ENCODE results near the gene ADRM1.

DNA sequence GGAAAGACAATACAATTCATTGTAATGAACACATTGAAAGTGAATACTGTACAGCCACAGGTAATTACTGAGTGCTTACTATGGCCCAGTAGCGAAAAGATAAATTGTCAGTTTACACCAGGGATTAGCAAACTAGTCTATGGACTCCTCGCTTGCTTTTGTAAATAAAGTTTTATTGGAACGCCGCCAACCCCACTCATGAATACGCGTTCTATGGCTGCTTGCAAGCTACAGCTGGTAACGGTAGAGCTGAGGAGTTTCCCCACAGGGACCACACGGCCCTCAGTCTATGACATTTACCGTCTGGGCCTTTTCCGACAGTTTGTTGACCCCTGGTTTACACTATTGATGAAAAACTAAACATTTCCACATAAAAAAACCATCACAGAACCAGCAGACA is 40.1 kb downstream of the ADRM1 start:
- TF ChIP-seq, protein P1, sequence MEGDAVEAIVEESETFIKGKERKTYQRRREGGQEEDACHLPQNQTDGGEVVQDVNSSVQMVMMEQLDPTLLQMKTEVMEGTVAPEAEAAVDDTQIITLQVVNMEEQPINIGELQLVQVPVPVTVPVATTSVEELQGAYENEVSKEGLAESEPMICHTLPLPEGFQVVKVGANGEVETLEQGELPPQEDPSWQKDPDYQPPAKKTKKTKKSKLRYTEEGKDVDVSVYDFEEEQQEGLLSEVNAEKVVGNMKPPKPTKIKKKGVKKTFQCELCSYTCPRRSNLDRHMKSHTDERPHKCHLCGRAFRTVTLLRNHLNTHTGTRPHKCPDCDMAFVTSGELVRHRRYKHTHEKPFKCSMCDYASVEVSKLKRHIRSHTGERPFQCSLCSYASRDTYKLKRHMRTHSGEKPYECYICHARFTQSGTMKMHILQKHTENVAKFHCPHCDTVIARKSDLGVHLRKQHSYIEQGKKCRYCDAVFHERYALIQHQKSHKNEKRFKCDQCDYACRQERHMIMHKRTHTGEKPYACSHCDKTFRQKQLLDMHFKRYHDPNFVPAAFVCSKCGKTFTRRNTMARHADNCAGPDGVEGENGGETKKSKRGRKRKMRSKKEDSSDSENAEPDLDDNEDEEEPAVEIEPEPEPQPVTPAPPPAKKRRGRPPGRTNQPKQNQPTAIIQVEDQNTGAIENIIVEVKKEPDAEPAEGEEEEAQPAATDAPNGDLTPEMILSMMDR (IDR thresholded peaks at IDR 0.05 in 2 of 3, conservative IDR thresholded peaks at IDR 0.05 in 1 of 3; ENCODE audit: control insufficient read depth in 2 of 3, extremely low read depth in 1 of 3, insufficient read depth in 1 of 3, low read depth in 3 of 3, low read length in 3 of 3), result no peak
- no peak for TF ChIP-seq MEF2A (IDR thresholded peaks at IDR 0.05; ENCODE audit: insufficient read depth, low read depth, low read length)
- TF ChIP-seq, protein P2, sequence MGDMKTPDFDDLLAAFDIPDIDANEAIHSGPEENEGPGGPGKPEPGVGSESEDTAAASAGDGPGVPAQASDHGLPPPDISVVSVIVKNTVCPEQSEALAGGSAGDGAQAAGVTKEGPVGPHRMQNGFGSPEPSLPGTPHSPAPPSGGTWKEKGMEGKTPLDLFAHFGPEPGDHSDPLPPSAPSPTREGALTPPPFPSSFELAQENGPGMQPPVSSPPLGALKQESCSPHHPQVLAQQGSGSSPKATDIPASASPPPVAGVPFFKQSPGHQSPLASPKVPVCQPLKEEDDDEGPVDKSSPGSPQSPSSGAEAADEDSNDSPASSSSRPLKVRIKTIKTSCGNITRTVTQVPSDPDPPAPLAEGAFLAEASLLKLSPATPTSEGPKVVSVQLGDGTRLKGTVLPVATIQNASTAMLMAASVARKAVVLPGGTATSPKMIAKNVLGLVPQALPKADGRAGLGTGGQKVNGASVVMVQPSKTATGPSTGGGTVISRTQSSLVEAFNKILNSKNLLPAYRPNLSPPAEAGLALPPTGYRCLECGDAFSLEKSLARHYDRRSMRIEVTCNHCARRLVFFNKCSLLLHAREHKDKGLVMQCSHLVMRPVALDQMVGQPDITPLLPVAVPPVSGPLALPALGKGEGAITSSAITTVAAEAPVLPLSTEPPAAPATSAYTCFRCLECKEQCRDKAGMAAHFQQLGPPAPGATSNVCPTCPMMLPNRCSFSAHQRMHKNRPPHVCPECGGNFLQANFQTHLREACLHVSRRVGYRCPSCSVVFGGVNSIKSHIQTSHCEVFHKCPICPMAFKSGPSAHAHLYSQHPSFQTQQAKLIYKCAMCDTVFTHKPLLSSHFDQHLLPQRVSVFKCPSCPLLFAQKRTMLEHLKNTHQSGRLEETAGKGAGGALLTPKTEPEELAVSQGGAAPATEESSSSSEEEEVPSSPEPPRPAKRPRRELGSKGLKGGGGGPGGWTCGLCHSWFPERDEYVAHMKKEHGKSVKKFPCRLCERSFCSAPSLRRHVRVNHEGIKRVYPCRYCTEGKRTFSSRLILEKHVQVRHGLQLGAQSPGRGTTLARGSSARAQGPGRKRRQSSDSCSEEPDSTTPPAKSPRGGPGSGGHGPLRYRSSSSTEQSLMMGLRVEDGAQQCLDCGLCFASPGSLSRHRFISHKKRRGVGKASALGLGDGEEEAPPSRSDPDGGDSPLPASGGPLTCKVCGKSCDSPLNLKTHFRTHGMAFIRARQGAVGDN (IDR thresholded peaks at IDR 0.05), result no peak
- no peak for TF ChIP-seq EP300 (IDR thresholded peaks at IDR 0.05; ENCODE audit: borderline replicate concordance in 1 of 2, control insufficient read depth in 1 of 2, low read depth in 2 of 2, low read length in 2 of 2)
- TF ChIP-seq, protein P3, sequence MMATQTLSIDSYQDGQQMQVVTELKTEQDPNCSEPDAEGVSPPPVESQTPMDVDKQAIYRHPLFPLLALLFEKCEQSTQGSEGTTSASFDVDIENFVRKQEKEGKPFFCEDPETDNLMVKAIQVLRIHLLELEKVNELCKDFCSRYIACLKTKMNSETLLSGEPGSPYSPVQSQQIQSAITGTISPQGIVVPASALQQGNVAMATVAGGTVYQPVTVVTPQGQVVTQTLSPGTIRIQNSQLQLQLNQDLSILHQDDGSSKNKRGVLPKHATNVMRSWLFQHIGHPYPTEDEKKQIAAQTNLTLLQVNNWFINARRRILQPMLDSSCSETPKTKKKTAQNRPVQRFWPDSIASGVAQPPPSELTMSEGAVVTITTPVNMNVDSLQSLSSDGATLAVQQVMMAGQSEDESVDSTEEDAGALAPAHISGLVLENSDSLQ (IDR thresholded peaks at IDR 0.05), result no peak
- TF ChIP-seq, protein P4, sequence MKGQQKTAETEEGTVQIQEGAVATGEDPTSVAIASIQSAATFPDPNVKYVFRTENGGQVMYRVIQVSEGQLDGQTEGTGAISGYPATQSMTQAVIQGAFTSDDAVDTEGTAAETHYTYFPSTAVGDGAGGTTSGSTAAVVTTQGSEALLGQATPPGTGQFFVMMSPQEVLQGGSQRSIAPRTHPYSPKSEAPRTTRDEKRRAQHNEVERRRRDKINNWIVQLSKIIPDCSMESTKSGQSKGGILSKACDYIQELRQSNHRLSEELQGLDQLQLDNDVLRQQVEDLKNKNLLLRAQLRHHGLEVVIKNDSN (IDR thresholded peaks at IDR 0.05; ENCODE audit: borderline replicate concordance, extremely low read length, insufficient read depth, low read depth, low read length), result no peak
